Activated CD8-positive, alpha-beta T cell treated with anti-CD3 and anti-CD28 coated beads for 36 hours (primary cell): ENCODE measurements around the gene RASEF. TPM values are rescaled to one million over a fixed set of nuclear protein-coding genes. Genes with fewer than 3 reads are reported as not detected.

Source experiments
- ATAC-seq: fragments of 200-7000 bp; cut with Tn5 transposase; one replicate; pipeline ENCODE4 v1.10.0; 2021; ENCODE audit warnings: mild to moderate bottlenecking, moderate library complexity
- CTCF ChIA-PET: fragments of 350-600 bp; sonication (Branson Sonifier 250); formaldehyde crosslinking; loops from one replicate; lab custom pipeline; 2021; ENCODE audit warnings: antibody characterized with exemption; lab: Charles Lee
- POLR2A ChIA-PET: fragments of 350-600 bp; sonication (Branson Sonifier 250); formaldehyde crosslinking; loops from one replicate; lab custom pipeline; 2021; ENCODE audit warnings: antibody characterized with exemption; lab: Charles Lee
- DNase-seq: peaks from one replicate; pipeline ENCODE4 v3.0.0-alpha.2; 2020
- H3K27ac Mint-ChIP-seq: one replicate; pipeline ENCODE4 v1.8.0; 2021; ENCODE audit warnings: mild to moderate bottlenecking, mixed read lengths
- H3K27me3 Mint-ChIP-seq: one replicate; pipeline ENCODE4 v1.8.0; 2021; ENCODE audit warnings: mixed read lengths
- H3K36me3 Mint-ChIP-seq: one replicate; pipeline ENCODE4 v1.8.0; 2021; ENCODE audit warnings: low read depth, mixed read lengths
- H3K4me1 Mint-ChIP-seq: one replicate; pipeline ENCODE4 v1.8.0; 2021; ENCODE audit warnings: low read depth, mixed read lengths
- H3K4me3 Mint-ChIP-seq: one replicate; pipeline ENCODE4 v1.8.0; 2021; ENCODE audit warnings: mild to moderate bottlenecking, moderate library complexity, mixed read lengths
- H3K9me3 Mint-ChIP-seq: one replicate; pipeline ENCODE4 v1.8.0; 2021; ENCODE audit warnings: mixed read lengths
- intact Hi-C: fragments of 100-400 bp; cut with micrococcal nuclease; formaldehyde crosslinking; loops from one replicate; pipeline ENCODE4 v1.10.0; 2022
- total RNA-seq, 2 experiments: library from RNA; stranded (reverse); gene quantifications; one replicate each; pipeline ENCODE4 v1.2.3, GENCODE V29; 2021
- TF ChIP-seq, protein P1 (sequence below): fragments of 200-600 bp; IDR thresholded peaks from one replicate; pipeline ENCODE4 v1.8.0; 2022; ENCODE audit warnings: antibody characterized with exemption, mild to moderate bottlenecking

RASEF gene
- total RNA-seq, 2 experiments from 2014 or later: not detected

- Mint-ChIP-seq H3K4me1 (peaks cover 6% of the 10 kb centered on the region), H3K4me3 (no peak overlapping the region), H3K36me3 (no peaks in the 10 kb centered on the region), H3K9me3 (no peaks in the 10 kb centered on the region), H3K27ac (no peak overlapping the region), H3K27me3 (peaks cover 10% of the 10 kb centered on the region)
- ChIA-PET POLR2A (no interaction called here), CTCF (no interaction called here)
- DNase-seq (no peak), ATAC-seq (no peak)
- TF ChIP-seq, protein P1, sequence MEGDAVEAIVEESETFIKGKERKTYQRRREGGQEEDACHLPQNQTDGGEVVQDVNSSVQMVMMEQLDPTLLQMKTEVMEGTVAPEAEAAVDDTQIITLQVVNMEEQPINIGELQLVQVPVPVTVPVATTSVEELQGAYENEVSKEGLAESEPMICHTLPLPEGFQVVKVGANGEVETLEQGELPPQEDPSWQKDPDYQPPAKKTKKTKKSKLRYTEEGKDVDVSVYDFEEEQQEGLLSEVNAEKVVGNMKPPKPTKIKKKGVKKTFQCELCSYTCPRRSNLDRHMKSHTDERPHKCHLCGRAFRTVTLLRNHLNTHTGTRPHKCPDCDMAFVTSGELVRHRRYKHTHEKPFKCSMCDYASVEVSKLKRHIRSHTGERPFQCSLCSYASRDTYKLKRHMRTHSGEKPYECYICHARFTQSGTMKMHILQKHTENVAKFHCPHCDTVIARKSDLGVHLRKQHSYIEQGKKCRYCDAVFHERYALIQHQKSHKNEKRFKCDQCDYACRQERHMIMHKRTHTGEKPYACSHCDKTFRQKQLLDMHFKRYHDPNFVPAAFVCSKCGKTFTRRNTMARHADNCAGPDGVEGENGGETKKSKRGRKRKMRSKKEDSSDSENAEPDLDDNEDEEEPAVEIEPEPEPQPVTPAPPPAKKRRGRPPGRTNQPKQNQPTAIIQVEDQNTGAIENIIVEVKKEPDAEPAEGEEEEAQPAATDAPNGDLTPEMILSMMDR: no peak
- intact Hi-C loops: no loop called here
These were observed 51.3 kb downstream of the RASEF start for GRCh38 chr9:83011611-83012010.

DNA sequence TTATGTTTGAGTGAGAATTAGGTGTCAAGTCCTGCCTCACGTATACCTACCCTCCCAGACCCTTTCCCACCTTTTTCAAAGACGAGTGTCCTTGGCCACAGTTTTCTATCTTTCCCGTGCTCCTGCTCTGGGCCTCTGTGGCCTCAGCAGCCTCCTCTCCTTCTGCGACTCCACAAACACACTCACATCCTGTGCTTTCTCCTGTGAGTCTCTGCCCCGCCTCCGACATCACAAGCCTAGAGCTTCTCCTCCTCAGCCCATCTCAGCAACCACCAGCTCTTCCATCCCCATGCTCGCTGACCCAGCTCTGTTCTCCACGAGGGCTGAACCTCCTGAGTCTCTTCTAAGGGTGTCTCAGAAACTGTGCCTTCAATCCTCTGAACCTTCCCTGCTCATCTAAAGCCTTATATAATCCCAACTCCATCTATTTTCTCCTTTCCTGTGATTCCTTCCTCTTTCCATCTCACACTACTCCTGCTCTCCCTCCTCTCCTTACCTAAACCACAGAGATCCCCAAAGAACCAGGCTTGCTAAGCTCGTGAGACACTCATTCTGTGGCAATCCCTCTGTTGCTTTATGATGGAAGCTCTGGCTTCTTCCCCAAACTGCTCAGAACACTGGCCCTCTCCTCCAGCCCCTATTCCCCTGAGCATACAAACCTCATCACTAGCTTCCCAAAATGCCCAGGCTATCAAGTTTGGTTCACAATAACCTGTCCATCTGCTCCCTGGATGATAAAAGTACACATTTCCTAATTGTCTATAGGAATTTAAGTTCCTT, 55.2 kb downstream of the RASEF start:
- ChIA-PET CTCF (no interaction called here), POLR2A (no interaction called here)
- Mint-ChIP-seq H3K36me3 (no peaks in the 10 kb centered on the region), H3K9me3 (no peaks in the 10 kb centered on the region), H3K4me3 (no peak overlapping the region), H3K27ac (no peak overlapping the region), H3K27me3 (peaks cover 5% of the 10 kb centered on the region), H3K4me1 (peaks cover 6% of the 10 kb centered on the region)
- no peak for ATAC-seq
- no peak for DNase-seq
- TF ChIP-seq, protein P1: no peak
- intact Hi-C loops: no loop called here

DNA sequence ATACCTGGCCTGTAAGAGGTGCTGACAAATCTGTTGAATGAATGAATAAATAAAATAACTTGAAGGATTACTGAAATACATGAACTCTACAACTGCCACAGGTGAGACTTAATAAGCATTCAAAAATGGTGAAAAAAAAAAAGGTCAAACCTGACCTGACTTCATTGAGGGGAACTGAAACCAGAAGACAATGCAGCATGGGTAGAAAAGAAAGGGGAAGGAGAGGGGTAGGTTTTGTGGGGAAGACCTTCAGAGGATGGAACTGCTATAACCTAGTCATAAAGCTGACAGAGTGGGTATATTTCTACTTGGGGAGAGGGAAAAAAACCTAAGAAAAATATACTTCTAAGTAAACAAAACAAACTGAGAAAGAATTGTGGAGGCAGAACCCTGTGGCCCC, 56.6 kb downstream of the RASEF start:
- H3K27ac Mint-ChIP-seq: no peak overlapping the region
- intact Hi-C loops: no loop called here
- H3K4me3 Mint-ChIP-seq: no peak overlapping the region
- no peaks in the 10 kb centered on the region for H3K4me1 Mint-ChIP-seq
- DNase-seq (no peak), ATAC-seq (no peak)
- H3K9me3 Mint-ChIP-seq: no peaks in the 10 kb centered on the region
- TF ChIP-seq, protein P1: no peak
- ChIA-PET CTCF (interaction anchor here (0.7 kb wide), 1 partner anchor 148 kb away, joined by 3 read pairs; no protein-coding TSS in a partner anchor), POLR2A (no interaction called here)
- no peaks in the 10 kb centered on the region for H3K36me3 Mint-ChIP-seq
- H3K27me3 Mint-ChIP-seq: peaks cover 5% of the 10 kb centered on the region

- H3K4me3 Mint-ChIP-seq: no peak overlapping the region
- ATAC-seq (no peak), DNase-seq (no peak)
- TF ChIP-seq, protein P1: no peak
- H3K4me1 Mint-ChIP-seq: no peaks in the 10 kb centered on the region
- H3K9me3 Mint-ChIP-seq: no peaks in the 10 kb centered on the region
- H3K27ac Mint-ChIP-seq: no peak overlapping the region
- peaks cover 5% of the 10 kb centered on the region for H3K27me3 Mint-ChIP-seq
- no peaks in the 10 kb centered on the region for H3K36me3 Mint-ChIP-seq
- intact Hi-C loops: no loop called here
- POLR2A ChIA-PET: no interaction called here
- CTCF ChIA-PET: no interaction called here
These were observed 57.0 kb downstream of the RASEF start for GRCh38 chr9:83005963-83006362.

DNA sequence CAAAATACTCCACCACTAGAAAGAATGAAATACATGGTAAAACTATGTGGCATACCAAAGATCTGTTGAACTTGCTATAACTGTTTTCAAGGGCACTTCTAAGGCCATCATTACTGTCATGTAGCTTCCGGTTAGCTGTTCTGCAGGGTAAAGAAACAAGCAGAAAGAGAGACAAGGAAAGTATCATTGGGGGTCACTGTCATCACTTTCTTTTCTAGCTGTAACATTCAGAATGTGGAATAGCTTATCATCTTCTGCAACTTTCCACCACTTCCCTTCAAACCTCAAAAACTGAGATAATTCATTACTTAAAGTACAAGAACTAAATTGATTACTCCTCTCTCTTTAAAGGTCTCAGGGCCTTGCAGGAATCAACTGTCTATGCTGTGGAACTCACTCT, 57.6 kb downstream of the RASEF start:
- POLR2A ChIA-PET: no interaction called here
- CTCF ChIA-PET: no interaction called here
- TF ChIP-seq, protein P1: no peak
- no peak overlapping the region for H3K27ac Mint-ChIP-seq
- peaks cover 5% of the 10 kb centered on the region for H3K27me3 Mint-ChIP-seq
- no peaks in the 10 kb centered on the region for H3K36me3 Mint-ChIP-seq
- H3K9me3 Mint-ChIP-seq: no peaks in the 10 kb centered on the region
- intact Hi-C loops: no loop called here
- no peak overlapping the region for H3K4me3 Mint-ChIP-seq
- no peaks in the 10 kb centered on the region for H3K4me1 Mint-ChIP-seq
- ATAC-seq (no peak), DNase-seq (no peak)
